AG09319 (cell line): ENCODE measurements around the gene FBXW5.

Experiments
- DNase-seq: peaks from one replicate; pipeline ENCODE4 v3.0.0-alpha.2; 2010; ENCODE audit warnings: low read depth; ENCODE audit errors: extremely low read depth
- TF ChIP-seq, protein P1 (sequence below): IDR thresholded peaks from 2 replicates; pipeline ENCODE4 v1.5.1; 2011; ENCODE audit warnings: low read depth, mild to moderate bottlenecking, inconsistent platforms, low read length, moderate library complexity

FBXW5 gene

DNA sequence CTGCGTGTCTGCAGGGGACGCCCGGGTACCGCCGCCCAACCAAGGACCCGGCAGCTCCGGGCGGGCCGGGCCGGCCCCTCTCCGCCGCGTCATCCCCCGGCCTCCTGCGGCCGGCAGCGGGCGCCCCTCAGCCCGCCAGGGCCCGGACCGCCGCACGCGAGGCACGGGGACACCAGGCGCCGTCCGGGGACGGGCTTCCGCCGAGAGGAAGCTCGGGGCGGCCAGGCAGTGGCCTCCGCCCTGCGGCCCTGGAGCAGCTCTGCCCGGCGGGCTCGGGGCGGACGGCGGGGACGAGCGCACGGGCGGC lies 373 bp downstream of the FBXW5 start:
- DNase-seq = peak; percentile 32

DNA sequence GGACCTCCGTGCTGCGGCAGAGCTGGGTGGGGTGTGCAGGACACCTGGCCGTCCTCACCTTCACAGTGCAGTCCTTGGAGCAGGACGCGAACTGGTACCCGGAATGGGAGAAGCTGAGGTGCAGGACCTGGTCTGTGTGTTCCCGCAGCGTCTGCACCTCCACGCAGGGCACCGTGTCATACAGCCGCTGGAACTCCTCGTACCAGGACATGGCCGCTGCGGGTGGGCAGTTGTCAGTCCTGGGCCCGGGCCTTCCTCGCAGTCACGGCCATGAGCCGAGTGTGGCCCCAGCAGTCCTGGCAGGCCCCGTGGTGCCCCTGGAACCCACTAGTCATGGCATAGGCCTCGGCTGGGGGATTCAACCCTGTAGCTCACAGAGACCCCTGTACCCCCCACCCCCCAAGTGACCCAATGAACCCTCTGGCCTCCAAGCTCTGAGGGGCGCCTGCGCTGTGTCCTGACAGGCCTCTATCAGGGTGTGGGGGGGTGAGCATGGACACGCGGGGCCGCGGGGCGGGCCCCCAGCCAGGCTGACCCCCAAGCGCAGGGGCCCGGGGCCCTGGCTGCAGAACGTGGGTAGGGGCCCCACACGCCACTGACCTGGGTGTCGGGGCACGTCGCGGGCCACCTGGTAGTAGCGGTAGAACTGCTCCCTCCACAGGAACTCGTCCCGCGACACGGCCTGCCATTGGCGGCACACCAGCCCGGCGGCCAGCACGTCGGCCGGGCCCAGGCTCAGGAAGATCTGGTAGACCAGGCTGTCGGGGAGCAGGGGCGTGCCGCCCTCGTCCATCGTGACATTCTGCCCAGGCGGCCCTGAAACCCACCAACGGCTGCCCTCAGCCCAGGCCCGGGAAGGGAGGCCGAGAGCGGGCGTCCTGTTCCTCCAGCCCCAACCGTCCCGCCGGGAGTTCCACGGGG lies 987 bp downstream of the FBXW5 start:
- DNase-seq = no peak
- TF ChIP-seq, protein P1, sequence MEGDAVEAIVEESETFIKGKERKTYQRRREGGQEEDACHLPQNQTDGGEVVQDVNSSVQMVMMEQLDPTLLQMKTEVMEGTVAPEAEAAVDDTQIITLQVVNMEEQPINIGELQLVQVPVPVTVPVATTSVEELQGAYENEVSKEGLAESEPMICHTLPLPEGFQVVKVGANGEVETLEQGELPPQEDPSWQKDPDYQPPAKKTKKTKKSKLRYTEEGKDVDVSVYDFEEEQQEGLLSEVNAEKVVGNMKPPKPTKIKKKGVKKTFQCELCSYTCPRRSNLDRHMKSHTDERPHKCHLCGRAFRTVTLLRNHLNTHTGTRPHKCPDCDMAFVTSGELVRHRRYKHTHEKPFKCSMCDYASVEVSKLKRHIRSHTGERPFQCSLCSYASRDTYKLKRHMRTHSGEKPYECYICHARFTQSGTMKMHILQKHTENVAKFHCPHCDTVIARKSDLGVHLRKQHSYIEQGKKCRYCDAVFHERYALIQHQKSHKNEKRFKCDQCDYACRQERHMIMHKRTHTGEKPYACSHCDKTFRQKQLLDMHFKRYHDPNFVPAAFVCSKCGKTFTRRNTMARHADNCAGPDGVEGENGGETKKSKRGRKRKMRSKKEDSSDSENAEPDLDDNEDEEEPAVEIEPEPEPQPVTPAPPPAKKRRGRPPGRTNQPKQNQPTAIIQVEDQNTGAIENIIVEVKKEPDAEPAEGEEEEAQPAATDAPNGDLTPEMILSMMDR = no peak

More for the DNA sequence above, 373 bp downstream of the FBXW5 start:
- TF ChIP-seq, protein P1 = no peak

DNA sequence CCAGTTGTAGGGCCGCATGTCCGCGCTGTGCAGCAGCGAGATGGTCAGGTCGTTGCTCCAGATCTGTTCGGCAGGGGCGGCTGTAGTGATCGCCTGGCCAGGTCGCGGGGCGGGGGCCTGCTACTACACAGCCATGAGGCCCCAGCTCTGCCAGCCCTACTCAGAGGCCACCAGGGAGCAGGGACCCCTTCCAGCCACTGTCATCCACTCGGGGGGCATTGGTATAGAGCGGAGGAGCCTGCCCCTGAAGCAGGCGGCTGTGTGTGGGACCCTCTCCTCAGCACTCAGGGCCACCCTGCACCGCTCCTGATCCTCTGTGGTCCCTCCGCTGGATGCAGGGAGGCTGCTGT lies 1.7 kb downstream of the FBXW5 start:
- TF ChIP-seq, protein P1 = no peak
- DNase-seq = no peak

DNA sequence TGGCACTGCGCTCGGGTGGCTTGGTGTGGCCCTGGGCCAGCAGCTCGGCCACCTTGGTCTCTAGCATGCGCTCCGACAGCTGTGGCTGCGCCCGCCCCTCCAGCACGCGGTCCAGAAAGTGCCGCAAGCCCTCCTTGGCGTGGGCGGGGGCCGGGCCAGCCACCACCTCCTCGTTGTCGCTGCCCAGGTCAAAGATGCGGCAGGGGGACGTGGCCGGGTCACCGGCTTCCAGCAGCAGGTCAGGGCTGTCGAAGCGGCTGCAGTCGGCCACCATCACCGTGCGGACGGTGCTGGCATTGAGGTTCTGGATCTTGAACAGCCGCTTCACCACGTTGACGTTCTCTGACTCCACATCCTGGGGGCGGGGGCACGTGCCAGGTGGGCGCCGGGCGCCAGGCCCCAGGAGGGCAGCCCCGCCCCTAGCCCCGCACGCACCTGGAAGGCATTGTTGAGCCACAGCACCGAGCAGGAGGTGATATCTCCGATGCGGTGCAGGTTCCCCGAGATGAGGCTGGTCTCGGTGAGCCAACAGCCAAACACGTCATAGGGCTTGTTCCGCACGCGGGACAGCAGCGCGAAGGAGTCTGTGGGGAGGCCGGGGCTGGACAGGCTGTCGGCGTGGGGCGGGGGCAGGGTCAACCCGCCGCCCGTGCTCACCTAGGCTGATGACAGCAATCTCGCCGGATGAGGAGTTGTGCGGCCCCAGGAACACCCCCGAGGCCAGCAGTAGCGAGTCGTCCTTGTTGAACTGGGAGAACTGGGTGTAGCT lies 2.2 kb downstream of the FBXW5 start:
- TF ChIP-seq, protein P1 = no peak
- no peak for DNase-seq

DNA sequence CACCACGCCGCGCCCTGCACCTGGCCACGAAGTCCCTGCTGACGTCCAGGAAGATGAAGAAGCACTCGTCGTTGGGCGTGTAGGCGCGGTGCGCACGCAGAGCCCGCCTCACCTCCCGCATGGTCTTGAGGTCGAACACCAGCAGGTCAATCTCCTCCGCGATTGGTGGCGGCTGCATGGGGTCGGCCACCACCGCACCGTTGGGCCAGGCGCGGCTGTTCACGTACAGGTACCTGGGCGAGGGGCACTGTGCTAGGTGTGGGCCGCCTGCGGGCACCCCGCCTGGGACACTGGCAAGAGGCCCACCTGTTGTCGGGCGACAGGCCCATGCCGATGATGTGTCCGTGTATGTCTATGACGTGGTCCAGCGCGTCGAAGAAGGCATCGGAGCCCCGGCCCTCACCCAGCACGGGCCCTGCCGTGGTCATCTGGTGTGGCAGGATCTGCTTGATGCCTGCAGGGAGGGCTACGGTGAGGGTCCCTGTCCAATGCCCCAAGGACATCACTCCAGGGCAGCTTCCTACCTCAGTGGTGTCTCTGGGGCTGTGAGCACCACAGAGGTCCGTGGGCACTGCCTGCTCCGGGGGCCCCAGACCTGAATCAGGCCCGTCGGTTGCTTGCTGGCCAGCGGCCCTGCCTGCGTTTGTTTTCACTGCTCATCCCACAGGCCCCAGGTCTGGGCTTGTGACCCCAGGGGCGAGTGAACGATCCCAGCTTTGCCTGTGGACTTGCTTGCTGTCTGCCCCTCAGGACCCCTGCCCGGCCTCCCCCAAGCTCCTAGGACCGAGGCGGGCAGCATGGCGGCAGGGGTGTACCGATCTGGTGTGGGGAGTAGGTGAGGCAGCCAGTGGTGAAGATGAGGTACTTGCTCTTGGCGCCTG lies 3.1 kb downstream of the FBXW5 start:
- TF ChIP-seq, protein P1 = no peak

DNA sequence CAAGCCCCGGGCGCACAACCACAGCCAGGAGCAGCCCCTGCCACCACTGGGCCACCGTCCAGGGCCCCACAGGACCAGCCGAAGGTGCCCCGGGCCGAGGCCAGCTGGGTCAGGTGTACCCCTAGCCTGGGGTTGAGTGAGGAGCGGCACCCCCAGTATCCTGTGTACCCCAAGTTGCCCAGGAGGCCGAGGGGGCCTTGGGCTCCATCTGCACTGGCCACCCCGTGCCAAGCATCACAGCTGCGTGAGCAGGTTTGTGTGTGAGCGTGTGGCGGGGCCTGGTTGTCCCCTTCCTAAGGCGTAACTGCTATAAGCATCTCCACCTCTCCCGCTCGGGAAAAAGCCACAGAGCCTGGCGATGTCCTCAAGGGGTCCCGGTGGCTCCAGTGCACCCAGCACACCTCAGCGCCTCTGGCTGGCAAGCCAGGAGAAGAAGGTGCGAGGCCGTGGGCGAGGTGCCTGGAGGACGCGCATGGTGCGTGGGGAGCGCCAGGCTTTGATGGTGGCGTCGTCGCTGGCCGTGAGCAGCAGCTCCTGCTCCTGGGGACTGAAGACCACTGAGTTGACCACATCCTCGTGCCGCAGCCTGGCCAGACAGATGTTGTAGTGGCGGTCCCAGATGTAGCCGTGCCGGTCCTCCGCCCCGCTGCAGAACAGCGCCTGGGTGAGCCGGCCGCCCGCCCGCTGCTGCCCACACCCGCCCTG lies 3.9 kb downstream of the FBXW5 start:
- DNase-seq = no peak
- TF ChIP-seq, protein P1 = no peak

More for the DNA sequence above, 3.1 kb downstream of the FBXW5 start:
- DNase-seq = no peak
